GM11168 (cell line): Measurements from ENCODE around the gene UTS2R.
"Not testable (repeated sequence)": the region's sequence is repeated elsewhere in the genome, so short reads cannot be mapped to it uniquely, and the experiment has no call there.

Experiments
- in situ Hi-C: fragments of 300-500 bp; cut with MboI; formaldehyde crosslinking; loops from one replicate; pipeline ENCODE4 v1.12.0; 2022; ENCODE audit warnings: low sequenced_read_pairs; ENCODE audit not compliant: unreplicated experiment

The UTS2R gene

GRCh38 chr17:82372249-82373071, 895 bp downstream of the UTS2R start:
- in situ Hi-C loops: no loop called here

GRCh38 chr17:82373072-82373452, 1.5 kb downstream of the UTS2R start:
- in situ Hi-C loops: not testable (repeated sequence)

GRCh38 chr17:82373731-82374625, 2.4 kb downstream of the UTS2R start:
- in situ Hi-C loops: no loop called here

- in situ Hi-C loops: no loop called here
Measured at GRCh38 chr17:82374626-82375331, 3.2 kb downstream of the UTS2R start.

GRCh38 chr17:82375359-82376041, 3.9 kb downstream of the UTS2R start:
- in situ Hi-C loops: no loop called here

GRCh38 chr17:82376042-82376730, 4.6 kb downstream of the UTS2R start:
- in situ Hi-C loops: no loop called here

- in situ Hi-C loops: not testable (repeated sequence)
Measured at GRCh38 chr17:82377294-82377693, 5.7 kb downstream of the UTS2R start.

- in situ Hi-C loops: no loop called here
Measured at GRCh38 chr17:82377924-82378740, 6.6 kb downstream of the UTS2R start.

GRCh38 chr17:82378741-82379021, 7.1 kb downstream of the UTS2R start:
- in situ Hi-C loops: no loop called here

- in situ Hi-C loops: no loop called here
Measured at GRCh38 chr17:82380860-82381702, 9.5 kb downstream of the UTS2R start.

GRCh38 chr17:82381703-82382009, 10.1 kb downstream of the UTS2R start:
- in situ Hi-C loops: not testable (repeated sequence)

- in situ Hi-C loops: not testable (repeated sequence)
Measured at GRCh38 chr17:82382220-82382932, 10.8 kb downstream of the UTS2R start.

GRCh38 chr17:82382933-82383255, 11.3 kb downstream of the UTS2R start:
- in situ Hi-C loops: no loop called here

GRCh38 chr17:82383411-82383810, 11.8 kb downstream of the UTS2R start:
- in situ Hi-C loops: no loop called here

- in situ Hi-C loops: no loop called here
Measured at GRCh38 chr17:82384051-82384729, 12.6 kb downstream of the UTS2R start.

- in situ Hi-C loops: no loop called here
Measured at GRCh38 chr17:82384730-82385481, 13.3 kb downstream of the UTS2R start.
